Fibroblast of the conjunctiva (primary cell): ENCODE results near the gene HBA2.
"Not testable (repeated sequence)": the region's sequence is repeated elsewhere in the genome, so short reads cannot be mapped to it uniquely, and the experiment has no call there.

Source experiments
- DNase-seq: peaks from one replicate; pipeline ENCODE4 v3.0.0-alpha.2; 2010; ENCODE audit warnings: low read depth

Gene HBA2

DNA sequence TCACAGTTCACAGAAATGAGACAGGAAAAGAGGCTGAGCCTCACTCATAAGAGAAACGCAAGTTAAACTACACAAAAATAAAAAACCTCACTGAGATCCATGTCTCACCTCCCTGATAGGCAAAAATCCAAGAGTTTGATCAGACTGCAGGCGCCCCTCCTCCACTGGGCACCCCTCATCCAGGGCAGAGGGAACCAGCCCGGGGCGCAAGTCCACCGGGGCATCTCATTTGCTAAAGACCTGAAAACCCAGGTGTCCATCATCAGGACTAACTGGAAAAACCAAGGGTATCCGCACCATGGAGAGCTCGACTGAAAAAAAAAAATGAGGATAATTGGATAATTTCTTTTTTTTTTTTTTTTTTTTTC lies 17.7 kb upstream of the HBA2 start:
- DNase-seq = no peak

DNA sequence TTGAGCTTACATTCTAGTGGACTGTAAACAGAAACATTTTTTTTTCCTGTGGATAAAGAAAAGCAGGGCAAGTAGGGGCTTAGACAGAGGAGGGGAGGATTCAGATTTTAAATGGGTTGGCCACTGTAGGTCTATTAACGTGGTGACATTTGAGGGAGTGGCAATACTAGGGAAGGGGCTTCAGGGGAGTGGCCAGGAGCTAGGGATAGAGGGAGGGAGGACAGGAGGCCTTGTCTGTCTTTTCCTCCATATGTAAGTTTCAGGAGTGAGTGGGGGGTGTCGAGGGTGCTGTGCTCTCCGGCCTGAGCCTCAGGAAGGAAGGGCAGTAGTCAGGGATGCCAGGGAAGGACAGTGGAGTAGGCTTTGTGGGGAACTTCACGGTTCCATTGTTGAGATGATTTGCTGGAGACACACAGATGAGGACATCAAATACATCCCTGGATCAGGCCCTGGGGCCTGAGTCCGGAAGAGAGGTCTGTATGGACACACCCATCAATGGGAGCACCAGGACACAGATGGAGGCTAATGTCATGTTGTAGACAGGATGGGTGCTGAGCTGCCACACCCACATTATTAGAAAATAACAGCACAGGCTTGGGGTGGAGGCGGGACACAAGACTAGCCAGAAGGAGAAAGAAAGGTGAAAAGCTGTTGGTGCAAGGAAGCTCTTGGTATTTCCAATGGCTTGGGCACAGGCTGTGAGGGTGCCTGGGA lies 13.4 kb upstream of the HBA2 start:
- DNase-seq = no peak

DNA sequence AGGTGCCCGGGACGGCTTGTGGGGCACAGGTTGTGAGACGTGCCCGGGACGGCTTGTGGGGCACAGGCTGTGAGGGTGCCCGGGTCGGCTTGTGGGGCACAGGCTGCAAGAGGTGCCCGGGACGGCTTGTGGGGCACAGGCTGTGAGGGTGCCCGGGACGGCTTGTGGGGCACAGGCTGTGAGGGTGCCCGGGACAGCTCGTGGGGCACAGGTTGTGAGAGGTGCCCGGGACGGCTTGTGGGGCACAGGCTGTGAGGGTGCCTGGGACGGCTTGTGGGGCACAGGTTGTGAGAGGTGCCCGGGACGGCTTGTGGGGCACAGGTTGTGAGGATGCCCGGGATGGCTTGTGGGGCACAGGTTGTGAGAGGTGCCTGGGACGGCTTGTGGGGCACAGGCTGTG lies 12.4 kb upstream of the HBA2 start:
- DNase-seq = not testable (repeated sequence)

DNA sequence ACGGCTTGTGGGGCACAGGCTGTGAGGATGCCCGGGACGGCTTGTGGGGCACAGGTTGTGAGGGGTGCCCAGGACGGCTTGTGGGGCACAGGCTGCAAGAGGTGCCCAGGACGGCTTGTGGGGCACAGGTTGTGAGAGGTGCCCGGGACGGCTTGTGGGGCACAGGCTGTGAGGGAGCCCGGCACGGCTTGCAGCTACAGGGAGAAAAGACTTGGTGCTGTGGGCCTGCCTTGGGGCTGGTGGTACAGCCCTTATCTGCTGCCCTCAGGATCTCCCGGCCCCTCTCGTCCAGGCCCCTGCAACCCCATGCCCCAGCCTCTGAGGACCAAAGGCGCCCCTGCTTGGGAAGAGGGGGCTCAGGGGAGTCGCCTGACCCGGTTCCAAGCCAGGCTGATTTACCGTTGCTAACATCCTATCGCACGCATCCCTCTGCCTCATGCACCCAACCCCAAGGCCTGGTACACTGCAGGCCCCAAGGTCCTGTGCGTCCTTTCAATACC lies 11.9 kb upstream of the HBA2 start:
- DNase-seq = no peak

DNA sequence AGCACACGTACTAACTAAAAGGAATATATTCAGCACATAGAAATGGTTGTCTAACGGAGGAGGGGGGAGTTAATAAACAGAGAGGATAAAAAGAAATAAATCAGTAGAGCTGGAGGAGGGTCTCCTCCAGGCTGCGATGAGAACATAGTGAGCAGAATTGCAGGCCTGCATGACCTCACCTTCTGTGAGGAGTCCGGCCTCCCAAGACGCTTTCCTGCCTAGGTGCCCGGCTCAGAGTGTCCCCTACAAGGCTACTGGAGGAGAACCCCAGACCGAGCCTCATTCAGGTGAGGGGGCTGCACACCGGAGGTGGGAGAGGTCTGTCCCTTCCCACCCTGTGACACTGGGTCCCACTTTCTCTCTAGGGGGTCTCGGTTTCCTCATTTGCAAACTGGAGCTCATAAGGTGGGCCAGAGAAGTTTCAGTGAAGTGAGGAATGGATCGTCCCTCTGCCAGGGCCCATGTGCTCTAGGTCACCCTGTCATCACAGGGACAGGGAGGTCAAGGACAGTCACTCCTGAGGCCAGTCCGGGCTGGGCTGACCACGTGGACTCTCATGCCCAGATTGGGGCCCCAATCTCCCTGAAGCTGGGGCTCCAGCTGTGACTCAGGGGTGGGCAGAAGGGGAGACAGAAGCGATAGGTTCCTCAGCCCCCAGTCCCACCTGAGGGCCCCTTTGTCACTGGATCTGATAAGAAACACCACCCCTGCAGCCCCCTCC lies 10.2 kb upstream of the HBA2 start:
- no peak for DNase-seq

DNA sequence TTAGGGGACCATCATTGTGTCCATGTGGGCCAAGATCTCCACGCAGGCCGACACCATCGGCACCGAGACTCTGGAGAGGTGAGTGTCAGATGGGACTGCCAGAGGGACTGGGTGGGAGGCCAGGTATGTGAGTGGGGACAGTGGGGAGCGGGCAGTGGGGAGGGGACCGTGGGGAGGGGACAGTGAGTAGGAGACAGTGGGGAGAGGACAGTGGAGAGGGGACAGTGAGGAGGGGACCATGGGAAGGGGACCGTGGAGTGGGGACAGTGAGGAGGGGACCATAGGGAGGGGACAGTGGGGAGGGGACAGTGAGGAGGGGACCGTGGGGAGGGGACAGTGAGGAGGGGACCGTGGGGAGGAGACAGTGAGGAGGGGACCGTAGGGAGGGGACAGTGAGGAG lies 9.5 kb upstream of the HBA2 start:
- DNase-seq = not testable (repeated sequence)

DNA sequence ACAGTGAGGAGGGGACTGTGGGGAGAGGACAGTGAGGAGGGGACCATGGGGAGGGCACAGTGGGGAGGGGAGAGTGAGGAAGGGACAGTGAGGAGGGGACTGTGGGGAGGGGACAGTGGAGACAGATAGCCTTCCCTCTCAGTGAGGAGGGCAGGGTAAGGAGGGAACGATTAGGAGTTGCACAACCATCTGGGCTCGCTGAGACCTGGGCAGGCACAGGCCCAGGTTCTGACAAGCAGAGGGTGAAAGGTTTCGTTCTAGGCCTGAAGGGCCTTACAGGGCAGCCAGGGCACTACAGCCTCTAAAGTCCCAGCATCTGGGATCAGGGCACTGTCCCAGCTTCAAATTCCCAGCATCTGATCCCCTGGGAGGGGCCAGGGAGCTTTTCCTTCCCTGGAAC lies 9.0 kb upstream of the HBA2 start:
- not testable (repeated sequence) for DNase-seq

DNA sequence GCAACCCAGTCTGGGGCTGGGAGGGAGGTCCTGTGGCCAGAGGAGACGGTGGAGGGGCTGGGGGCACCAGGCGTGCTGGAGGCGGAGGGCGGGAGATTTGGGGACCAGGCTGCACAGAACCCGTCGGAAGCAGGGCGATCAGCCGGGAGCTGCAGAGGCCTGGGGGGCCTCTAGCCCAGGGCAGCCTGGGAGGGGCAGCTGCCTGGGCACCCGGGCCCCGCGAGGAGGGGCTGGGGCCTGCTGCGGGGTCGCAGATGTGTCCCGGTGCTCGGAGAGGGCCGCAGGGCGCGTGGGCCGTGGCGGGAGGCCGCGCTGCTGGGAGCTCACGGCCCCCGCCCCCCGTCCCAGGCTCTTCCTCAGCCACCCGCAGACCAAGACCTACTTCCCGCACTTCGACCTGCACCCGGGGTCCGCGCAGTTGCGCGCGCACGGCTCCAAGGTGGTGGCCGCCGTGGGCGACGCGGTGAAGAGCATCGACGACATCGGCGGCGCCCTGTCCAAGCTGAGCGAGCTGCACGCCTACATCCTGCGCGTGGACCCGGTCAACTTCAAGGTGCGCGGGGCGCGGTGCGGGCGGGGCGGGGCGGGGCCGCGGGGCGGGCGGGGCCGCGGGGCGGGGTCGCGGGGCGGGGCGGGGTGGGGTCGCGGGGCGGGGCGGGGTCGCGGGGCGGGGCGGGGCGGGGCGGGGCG lies 8.4 kb upstream of the HBA2 start:
- DNase-seq = not testable (repeated sequence)

DNA sequence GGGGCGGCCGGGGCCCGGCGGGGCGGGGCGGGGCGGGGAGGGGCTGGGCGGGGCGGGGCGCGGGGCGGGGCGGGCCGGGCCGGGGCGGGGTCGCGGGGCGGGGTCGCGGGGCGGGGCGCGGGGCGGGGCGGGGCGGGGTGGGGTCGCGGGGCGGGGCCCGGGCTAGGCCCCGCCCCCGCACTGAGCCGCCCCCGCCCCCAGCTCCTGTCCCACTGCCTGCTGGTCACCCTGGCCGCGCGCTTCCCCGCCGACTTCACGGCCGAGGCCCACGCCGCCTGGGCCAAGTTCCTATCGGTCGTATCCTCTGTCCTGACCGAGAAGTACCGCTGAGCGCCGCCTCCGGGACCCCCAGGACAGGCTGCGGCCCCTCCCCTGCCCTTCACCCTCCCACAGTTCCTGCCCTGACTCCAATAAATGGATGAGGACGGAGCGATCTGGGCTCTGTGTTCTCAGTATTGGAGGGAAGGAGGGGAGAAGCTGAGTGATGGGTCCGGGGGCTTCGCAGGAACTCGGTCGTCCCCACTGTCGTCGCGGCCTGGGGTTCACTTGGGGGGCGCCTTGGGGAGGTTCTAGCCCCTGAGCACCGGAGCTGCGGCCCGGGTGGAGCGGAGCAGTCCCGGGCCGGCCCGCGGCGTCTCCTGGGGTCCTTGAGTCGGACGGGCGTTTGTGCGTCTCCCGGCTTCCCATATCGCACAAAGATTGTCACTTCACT lies 7.7 kb upstream of the HBA2 start:
- no peak for DNase-seq

DNA sequence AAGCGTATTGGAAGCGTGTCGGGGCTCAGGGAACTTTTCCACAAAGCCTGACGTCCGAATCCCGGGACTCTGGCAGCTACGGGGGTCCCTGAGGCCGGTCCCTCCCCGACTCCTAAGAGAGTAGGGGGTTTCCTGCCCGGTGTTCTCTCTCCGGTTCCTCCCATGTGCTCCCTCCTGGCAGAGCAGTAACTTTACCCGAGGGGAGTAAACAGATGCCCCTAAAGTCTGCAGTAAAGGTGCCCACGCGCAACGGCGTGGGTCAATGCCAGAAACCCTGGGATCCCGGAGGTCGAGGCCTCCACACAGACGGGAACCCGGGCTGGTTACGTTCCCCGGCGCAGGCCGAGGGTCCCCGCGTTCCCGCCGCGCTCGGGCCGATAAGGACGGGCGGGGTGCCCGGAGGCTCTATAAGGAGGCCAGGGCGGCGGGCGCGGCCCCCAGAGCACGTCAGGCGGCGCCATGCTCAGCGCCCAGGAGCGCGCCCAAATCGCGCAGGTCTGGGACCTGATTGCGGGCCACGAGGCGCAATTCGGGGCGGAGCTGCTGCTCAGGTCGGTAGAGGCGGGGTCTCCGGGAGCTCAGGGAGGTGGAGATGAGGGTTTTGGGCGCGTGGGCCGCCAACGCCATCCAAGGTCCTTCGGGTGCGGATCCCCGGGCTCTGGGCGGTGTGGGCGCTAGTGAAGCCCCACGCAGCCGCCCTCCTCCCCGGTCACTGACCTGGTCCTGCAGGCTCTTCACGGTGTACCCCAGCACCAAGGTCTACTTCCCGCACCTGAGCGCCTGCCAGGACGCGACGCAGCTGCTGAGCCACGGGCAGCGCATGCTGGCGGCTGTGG lies 6.9 kb upstream of the HBA2 start, which contains the start of gene HBM:
Gene HBM (plus strand): TSS at position 440 of the 836 bp plus-strand sequence. CDS start 20 bp downstream, at position 460.
- no peak for DNase-seq

DNA sequence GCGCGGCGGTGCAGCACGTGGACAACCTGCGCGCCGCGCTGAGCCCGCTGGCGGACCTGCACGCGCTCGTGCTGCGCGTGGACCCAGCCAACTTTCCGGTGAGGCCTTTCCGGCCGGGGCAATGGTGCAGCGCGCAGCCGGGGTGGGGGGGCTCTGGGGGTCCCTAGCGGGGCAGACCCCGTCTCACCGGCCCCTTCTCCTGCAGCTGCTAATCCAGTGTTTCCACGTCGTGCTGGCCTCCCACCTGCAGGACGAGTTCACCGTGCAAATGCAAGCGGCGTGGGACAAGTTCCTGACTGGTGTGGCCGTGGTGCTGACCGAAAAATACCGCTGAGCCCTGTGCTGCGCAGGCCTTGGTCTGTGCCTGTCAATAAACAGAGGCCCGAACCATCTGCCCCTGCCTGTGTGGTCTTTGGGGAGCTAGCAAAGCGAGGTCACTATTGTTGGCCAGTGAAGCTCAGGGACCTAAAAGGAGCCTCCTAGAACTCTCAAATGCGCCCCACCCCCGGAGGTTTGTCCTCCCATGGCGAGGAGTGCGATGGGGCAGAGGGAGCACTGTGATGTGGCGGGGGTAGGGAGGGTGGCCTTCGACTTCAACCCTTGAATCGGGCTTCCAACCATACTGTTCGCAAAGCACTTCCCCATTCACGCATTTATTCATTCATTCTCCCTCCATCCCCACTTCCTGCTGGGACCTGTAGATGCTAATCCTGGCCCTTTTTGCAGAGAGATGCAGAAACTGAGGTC lies 6.1 kb upstream of the HBA2 start:
- no peak for DNase-seq

DNA sequence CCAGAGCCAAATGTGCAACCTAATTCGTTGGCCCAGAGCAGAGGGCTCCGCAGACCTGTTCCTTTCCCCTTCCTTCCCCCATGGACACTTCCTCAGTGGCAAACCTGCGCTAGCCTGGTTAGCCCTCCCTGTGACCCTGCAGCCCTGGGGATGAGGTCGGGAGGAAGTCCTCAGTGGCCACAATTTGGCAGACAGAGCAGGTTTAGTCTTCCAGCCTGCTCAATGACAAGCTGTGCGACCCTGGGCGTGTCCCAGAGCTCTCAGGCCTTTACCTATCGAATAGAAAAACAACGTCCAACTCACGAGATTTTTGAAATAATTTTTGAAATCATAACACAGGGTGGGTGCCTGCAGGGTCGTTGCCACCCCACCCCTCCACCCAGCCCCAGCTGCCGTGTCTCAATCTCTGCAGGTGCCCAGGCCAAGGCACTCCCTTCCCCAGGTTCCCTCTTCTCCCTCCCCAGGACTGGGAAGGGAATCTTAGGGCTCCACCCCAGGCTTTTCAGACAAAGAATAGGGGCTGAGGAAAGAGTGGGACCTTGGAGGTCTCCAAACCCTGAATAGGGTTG lies 5.5 kb upstream of the HBA2 start:
- DNase-seq = no peak

DNA sequence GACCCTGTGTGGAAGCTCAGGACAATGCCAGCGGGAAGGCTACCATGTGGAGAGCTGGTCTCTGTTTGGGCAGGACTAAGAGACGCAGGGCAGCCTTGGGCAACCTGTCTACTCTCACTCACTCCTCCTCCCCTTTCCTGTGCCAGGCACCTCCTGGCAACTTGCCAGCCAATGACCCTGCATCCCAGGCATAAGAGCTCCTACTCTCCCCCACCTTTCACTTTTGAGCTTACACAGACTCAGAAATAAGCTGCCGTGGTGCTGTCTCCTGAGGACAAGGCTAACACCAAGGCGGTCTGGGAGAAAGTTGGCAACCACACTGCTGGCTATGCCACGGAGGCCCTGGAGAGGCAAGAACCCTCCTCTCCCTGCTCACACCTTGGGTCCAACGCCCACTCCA lies 4.3 kb upstream of the HBA2 start:
- DNase-seq = no peak

DNA sequence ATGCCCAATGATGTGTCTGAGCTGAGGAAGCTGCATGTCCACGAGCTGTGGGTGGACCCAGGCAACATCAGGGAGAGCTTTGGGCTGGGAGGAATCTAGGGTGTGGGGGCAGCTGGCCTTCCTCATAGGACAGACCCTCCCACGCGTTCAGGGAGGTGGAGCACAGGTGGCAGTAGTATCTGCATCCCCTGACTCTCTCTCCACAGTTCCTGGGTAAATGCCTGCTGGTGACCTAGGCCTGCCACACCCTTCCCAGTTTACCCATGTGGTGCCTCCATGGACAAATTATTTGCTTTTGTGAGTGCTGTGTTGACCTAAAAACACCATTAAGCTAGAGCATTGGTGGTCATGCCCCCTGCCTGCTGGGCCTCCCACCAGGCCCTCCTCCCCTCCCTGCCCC lies 3.7 kb upstream of the HBA2 start:
- no peak for DNase-seq

DNA sequence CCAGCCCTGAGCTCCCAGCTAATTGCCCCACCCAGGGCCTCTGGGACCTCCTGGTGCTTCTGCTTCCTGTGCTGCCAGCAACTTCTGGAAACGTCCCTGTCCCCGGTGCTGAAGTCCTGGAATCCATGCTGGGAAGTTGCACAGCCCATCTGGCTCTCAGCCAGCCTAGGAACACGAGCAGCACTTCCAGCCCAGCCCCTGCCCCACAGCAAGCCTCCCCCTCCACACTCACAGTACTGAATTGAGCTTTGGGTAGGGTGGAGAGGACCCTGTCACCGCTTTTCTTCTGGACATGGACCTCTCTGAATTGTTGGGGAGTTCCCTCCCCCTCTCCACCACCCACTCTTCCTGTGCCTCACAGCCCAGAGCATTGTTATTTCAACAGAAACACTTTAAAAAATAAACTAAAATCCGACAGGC lies 2.6 kb upstream of the HBA2 start:
- DNase-seq = not testable (repeated sequence)

DNA sequence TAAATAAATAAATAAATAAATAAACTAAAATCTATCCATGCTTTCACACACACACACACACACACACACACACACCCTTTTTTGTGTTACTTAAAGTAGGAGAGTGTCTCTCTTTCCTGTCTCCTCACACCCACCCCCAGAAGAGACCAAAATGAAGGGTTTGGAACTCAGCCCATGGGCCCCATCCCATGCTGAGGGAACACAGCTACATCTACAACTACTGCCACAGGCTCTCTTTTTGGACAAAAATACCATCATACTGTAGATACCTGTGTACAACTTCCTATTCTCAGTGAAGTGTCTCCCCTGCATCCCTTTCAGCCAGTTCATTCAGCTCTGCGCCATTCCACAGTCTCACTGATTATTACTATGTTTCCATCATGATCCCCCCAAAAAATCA lies 1.9 kb upstream of the HBA2 start:
- no peak for DNase-seq

DNA sequence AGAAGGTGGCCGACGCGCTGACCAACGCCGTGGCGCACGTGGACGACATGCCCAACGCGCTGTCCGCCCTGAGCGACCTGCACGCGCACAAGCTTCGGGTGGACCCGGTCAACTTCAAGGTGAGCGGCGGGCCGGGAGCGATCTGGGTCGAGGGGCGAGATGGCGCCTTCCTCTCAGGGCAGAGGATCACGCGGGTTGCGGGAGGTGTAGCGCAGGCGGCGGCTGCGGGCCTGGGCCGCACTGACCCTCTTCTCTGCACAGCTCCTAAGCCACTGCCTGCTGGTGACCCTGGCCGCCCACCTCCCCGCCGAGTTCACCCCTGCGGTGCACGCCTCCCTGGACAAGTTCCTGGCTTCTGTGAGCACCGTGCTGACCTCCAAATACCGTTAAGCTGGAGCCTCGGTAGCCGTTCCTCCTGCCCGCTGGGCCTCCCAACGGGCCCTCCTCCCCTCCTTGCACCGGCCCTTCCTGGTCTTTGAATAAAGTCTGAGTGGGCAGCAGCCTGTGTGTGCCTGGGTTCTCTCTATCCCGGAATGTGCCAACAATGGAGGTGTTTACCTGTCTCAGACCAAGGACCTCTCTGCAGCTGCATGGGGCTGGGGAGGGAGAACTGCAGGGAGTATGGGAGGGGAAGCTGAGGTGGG lies 657 bp downstream of the HBA2 start:
- DNase-seq = not testable (repeated sequence)

DNA sequence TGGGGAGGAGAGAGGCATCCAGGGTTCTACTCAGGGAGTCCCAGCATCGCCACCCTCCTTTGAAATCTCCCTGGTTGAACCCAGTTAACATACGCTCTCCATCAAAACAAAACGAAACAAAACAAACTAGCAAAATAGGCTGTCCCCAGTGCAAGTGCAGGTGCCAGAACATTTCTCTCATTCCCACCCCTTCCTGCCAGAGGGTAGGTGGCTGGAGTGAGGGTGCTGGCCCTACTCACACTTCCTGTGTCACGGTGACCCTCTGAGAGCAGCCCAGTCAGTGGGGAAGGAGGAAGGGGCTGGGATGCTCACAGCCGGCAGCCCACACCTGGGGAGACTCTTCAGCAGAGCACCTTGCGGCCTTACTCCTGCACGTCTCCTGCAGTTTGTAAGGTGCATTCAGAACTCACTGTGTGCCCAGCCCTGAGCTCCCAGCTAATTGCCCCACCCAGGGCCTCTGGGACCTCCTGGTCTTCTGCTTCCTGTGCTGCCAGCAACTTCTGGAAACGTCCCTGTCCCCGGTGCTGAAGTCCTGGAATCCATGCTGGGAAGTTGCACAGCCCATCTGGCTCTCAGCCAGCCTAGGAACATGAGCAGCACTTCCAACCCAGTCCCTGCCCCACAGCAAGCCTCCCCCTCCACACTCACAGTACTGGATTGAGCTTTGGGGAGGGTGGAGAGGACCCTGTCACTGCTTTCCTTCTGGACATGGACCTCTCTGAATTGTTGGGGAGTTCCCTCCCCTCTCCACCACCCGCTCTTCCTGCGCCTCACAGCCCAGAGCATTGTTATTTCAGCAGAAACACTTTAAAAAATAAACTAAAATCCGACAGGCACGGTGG lies 1.5 kb downstream of the HBA2 start:
- not testable (repeated sequence) for DNase-seq
